ENCODE measurements around the gene LRRC23.

LRRC23 gene

GRCh38 chr12:6921996-6922946 lies 17.6 kb downstream of the LRRC23 start:
- TF ChIP-seq CTCF (IDR thresholded peaks at IDR 0.05), result no peak
- peak in 1 of 2 donors; percentile 62 for DNase-seq
- Histone ChIP-seq H3K4me3 (no peak overlapping the region), H3K4me1 (peaks cover 7 to 35% (median 26%) of the 10 kb centered on the region in 4 donors), H3K36me3 (peaks cover 0 to 61% (median 22%) of the 10 kb centered on the region in 3 donors), H3K27ac (no peak overlapping the region), H3K27me3 (no peaks in the 10 kb centered on the region), H3K9me3 (no peaks in the 10 kb centered on the region)
- intact Hi-C loops (cut with DNase I; ENCODE audit: low total_unique reads), result no loop called here

- Histone ChIP-seq H3K27ac (peak overlapping the region in 1 of 2 donors; percentile 99), H3K4me1 (peaks cover 7 to 36% (median 26%) of the 10 kb centered on the region in 4 donors), H3K4me3 (no peak overlapping the region), H3K36me3 (peaks cover 0 to 52% (median 15%) of the 10 kb centered on the region in 3 donors), H3K9me3 (no peaks in the 10 kb centered on the region), H3K27me3 (no peaks in the 10 kb centered on the region)
- TF ChIP-seq CTCF (IDR thresholded peaks at IDR 0.05), result no peak
- intact Hi-C loops (cut with DNase I; ENCODE audit: low total_unique reads), result no loop called here
- DNase-seq, result peak in 1 of 2 donors; percentile 63
Measured at GRCh38 chr12:6923003-6923732, 18.5 kb downstream of the LRRC23 start.

- H3K4me1 ChIP-seq, result peaks cover 7 to 36% (median 26%) of the 10 kb centered on the region in 4 donors
- H3K4me3 ChIP-seq, result no peak overlapping the region
- H3K27ac ChIP-seq, result peak overlapping the region; percentile 99
- H3K27me3 ChIP-seq, result no peaks in the 10 kb centered on the region
- peaks cover 0 to 45% (median 15%) of the 10 kb centered on the region in 3 donors for H3K36me3 ChIP-seq
- DNase-seq, result peak in 1 of 2 donors; percentile 69
- intact Hi-C loops (cut with DNase I; ENCODE audit: low total_unique reads), result loop anchor here (2.0 kb wide), 2 partner anchors 15 to 41 kb away; no protein-coding TSS in a partner anchor
- no peaks in the 10 kb centered on the region for H3K9me3 ChIP-seq
- no peak for TF ChIP-seq CTCF (IDR thresholded peaks at IDR 0.05)
Measured at GRCh38 chr12:6923851-6924250, 19.2 kb downstream of the LRRC23 start.

- Histone ChIP-seq H3K4me3 (peak overlapping the region; percentile 5 to 99), H3K27ac (peak overlapping the region; percentile 99), H3K27me3 (no peaks in the 10 kb centered on the region), H3K4me1 (peaks cover 7 to 49% (median 38%) of the 10 kb centered on the region in 4 donors), H3K36me3 (peaks cover 0 to 33% (median 15%) of the 10 kb centered on the region in 3 donors), H3K9me3 (no peaks in the 10 kb centered on the region)
- TF ChIP-seq CTCF (IDR thresholded peaks at IDR 0.05), result no peak
- intact Hi-C loops (cut with DNase I; ENCODE audit: low total_unique reads), result loop anchor here (2.0 kb wide), 2 partner anchors 14 to 40 kb away; no protein-coding TSS in a partner anchor
- DNase-seq, result no peak
Measured at GRCh38 chr12:6925239-6925539, 20.6 kb downstream of the LRRC23 start.

- Histone ChIP-seq H3K9me3 (no peaks in the 10 kb centered on the region), H3K4me3 (peak overlapping the region; percentile 97 to 99), H3K27me3 (no peaks in the 10 kb centered on the region), H3K27ac (peak overlapping the region; percentile 99), H3K4me1 (peaks cover 7 to 54% (median 41%) of the 10 kb centered on the region in 4 donors), H3K36me3 (peaks cover 0 to 30% (median 15%) of the 10 kb centered on the region in 3 donors)
- intact Hi-C loops (cut with DNase I; ENCODE audit: low total_unique reads), result loop anchor here (2.0 kb wide), 2 partner anchors 13 to 39 kb away; no protein-coding TSS in a partner anchor
- DNase-seq, result peak; percentile 86 to 92
- TF ChIP-seq CTCF (IDR thresholded peaks at IDR 0.05), result peak in 1 of 2 experiments; percentile 17
Measured at GRCh38 chr12:6925540-6926279, 21.1 kb downstream of the LRRC23 start.

Measured in tibial artery (tissue), 4 donors.